GM12873 (cell line): ENCODE measurements around the gene GADL1.

Source experiments
- TF ChIP-seq, protein P1 (sequence below): IDR thresholded peaks from 2 replicates; pipeline ENCODE4 v1.5.1; 2012; ENCODE audit warnings: low read depth, mild to moderate bottlenecking, moderate library complexity, low read length, control low read depth; ENCODE audit not compliant: insufficient read depth; ENCODE audit errors: missing control alignments

GADL1 gene

GRCh38 chr3:30702038-30702827 lies 192.2 kb downstream of the GADL1 start:
- TF ChIP-seq, protein P1, sequence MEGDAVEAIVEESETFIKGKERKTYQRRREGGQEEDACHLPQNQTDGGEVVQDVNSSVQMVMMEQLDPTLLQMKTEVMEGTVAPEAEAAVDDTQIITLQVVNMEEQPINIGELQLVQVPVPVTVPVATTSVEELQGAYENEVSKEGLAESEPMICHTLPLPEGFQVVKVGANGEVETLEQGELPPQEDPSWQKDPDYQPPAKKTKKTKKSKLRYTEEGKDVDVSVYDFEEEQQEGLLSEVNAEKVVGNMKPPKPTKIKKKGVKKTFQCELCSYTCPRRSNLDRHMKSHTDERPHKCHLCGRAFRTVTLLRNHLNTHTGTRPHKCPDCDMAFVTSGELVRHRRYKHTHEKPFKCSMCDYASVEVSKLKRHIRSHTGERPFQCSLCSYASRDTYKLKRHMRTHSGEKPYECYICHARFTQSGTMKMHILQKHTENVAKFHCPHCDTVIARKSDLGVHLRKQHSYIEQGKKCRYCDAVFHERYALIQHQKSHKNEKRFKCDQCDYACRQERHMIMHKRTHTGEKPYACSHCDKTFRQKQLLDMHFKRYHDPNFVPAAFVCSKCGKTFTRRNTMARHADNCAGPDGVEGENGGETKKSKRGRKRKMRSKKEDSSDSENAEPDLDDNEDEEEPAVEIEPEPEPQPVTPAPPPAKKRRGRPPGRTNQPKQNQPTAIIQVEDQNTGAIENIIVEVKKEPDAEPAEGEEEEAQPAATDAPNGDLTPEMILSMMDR, result no peak

- TF ChIP-seq, protein P1, result no peak
These were observed 193.6 kb downstream of the GADL1 start for GRCh38 chr3:30700702-30701321.

DNA sequence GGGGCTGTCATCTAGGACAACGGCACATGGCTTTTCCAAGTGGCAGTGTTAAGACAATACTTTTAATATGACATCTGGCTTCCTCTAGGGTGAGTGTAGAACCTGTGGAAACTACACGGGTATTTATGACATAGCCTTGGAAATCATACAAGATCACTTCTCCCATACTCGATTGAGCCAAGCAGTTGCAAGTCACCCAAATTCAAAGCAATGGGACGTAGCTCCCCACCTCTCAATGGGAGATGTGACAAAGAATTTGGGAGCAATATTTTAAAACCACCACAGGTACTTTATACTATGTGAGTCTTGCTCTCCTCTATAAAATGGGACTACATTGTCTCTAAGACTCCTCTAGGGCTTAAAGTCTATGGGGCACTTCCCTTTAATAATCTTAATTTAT lies 194.5 kb downstream of the GADL1 start:
- TF ChIP-seq, protein P1, result no peak

DNA sequence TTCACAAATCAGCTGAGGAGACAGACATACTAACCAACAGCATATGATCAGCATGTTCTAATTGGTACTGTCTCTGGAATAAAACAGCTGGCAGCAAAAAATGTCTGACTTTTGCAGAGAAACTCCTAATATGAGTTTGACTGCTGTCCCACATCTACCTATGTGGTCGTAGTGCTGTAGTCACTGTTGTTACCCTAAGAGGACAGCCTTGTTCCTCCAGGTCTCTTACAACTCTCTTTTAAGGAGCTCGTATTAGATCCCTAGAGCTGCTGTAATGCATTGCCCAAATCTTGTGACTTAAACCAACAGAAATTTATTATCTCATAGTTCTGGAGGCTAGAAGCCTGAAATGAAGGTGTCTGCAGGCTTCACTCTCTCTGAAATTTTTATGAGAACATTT lies 195.9 kb downstream of the GADL1 start:
- TF ChIP-seq, protein P1, result no peak

DNA sequence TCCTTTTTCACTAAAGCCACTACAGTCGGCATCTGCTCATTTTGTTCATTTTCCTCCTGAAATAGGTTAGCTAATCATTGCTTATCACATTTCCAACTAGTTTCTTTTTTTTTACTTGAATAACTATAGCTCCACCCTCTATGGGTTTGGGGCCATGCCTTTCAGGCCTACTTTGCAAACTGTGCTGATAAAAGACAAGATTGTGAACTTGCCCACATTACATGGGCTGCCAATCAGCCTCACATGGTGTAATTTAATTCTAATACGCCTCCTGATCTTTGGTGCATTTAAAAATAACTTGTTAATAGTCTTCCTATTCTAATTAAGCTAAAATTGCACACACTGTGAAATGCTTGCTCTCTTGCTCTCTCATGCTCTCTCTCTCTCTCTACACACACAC lies 197.6 kb downstream of the GADL1 start:
- TF ChIP-seq, protein P1, result no peak

GRCh38 chr3:30696403-30696819 lies 198.1 kb downstream of the GADL1 start:
- TF ChIP-seq, protein P1, result no peak

- TF ChIP-seq, protein P1, result no peak
These were observed 199.0 kb downstream of the GADL1 start for GRCh38 chr3:30695302-30696061.
